Medulla oblongata (tissue), 1 donor: ENCODE measurements around the gene ENTR1.
A peak's percentile ranks its signal among the peaks of the same experiment; 100 is the strongest.

Experiments
- DNase-seq: peaks from one replicate; pipeline ENCODE4 v3.0.0-alpha.2; 2015; ENCODE audit errors: extremely low spot score

The ENTR1 gene

GRCh38 chr9:136377341-136378169 is 32.9 kb downstream of the ENTR1 start:
- DNase-seq = peak; percentile 46

DNA sequence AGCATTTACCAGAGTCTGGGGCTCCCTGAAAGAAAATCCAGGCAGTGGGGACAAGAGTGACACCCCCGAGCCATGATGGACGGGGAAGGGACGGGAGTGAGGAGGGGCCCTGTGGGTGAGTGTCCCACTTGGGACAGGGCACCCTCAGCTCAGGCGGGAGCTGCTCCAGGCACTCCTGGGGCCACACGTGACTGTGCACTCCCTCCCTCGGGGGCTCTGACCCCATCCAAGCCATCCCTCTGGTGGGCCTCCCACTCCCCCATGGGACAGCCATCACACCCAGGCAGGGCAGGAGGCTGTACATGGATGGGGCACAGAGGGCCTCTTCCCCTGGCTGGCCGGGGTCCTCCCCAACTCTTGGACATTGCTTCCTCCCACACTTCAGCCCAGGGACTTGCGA is 34.0 kb downstream of the ENTR1 start:
- no peak for DNase-seq

GRCh38 chr9:136375096-136375495 is 35.3 kb downstream of the ENTR1 start:
- DNase-seq = no peak

GRCh38 chr9:136374183-136374575 is 36.2 kb downstream of the ENTR1 start:
- DNase-seq = no peak

DNA sequence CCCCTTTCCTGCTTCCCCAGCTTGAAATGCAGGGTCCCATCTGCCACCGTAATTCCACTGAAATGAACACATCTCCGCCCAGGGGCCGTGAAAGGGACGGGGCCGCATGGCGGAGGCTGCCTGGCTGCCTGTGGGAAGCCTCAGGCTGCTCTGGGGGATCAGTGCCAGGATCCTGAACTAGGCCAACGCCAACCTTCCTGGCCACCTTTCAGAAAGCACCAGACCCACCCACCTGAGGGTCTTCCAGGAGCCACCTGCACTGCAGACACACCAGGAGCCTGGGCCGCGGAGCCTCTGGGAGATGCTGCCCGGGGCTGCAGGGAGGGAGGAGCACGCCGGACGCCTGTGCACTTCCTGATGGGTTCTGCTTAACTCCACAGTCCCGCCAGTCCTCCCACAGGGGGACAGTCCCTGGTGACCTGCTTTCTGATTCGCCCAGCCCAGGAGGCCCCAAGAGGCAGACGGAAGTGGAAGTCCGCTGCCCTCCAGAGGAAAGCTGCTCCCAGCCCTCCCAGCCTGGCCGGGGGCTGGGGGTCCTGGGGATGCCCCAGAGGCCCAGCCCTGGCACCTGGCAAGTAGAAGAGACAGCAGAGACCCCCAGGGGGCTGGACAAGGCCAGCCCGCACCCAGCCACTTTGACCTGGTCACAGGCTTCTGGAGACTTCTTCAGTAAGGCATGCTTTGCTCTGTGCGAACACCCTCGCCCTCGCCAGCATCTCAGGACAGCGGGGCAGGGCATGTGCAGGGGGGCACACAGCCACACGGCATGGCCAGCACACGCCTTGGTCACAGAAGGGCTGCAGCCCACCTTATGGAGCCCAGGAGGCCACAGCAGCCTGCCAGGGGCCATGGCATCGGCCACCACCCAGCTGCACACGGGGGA is 36.9 kb downstream of the ENTR1 start, which contains the start of gene CARD9:
Gene CARD9 (minus strand): TSS at position 370 of the 883 bp plus-strand sequence. CDS start 1,591 bp downstream, outside the sequence.
- peak; percentile 77 for DNase-seq

GRCh38 chr9:136372561-136373299 is 37.7 kb downstream of the ENTR1 start:
- peak; percentile 63 for DNase-seq

- no peak for DNase-seq
Measured at GRCh38 chr9:136372006-136372405, 38.4 kb downstream of the ENTR1 start.

- DNase-seq = no peak
Measured at GRCh38 chr9:136371533-136371880, 38.9 kb downstream of the ENTR1 start.

DNA sequence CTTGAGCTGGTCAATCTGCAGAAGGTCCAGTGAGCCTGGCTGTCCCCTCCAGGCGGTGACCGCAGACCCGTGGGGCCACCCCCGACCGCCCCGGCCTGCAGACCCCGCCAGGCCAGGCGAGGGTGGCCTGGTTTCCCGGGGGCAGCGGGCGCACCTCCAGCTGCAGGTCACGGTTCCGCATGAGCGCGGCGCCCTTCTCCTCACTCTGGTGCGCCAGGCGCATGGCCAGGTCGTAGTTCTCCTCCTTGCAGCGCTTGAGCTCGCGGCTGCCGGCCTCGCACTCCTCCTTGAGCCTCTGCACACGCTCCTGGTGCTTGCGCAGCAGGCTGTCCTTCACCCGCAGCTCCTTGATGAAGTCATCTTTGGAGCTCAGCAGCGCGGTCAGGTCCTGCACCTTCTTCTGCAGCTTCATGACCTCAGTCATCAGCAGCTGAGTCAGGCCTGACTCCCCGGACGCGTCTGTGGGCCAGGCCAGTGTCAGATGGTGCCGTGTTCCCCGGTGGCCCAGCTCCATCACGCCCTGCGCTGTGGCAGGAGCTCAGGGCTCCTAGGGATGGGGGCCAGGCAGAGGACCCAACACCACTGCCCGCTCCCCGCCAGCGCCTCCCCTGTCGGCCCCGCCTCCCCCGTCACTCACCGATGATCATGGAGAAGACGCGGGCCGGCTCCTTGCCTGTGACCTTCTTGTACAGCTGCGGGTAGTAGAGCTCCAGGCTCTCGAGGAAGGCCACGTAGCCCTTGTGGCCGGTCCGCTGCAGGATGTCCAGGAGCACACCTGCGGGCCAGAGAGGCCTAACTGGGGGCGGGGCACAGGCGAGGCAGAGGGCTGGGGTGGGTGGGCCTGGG is 39.5 kb downstream of the ENTR1 start:
- DNase-seq = no peak

- no peak for DNase-seq
Measured at GRCh38 chr9:136370037-136370436, 40.4 kb downstream of the ENTR1 start.

GRCh38 chr9:136368190-136368589 is 42.2 kb downstream of the ENTR1 start:
- DNase-seq = no peak

GRCh38 chr9:136367296-136368145 is 42.9 kb downstream of the ENTR1 start:
- DNase-seq = no peak

GRCh38 chr9:136366826-136367225 is 43.6 kb downstream of the ENTR1 start:
- no peak for DNase-seq

DNA sequence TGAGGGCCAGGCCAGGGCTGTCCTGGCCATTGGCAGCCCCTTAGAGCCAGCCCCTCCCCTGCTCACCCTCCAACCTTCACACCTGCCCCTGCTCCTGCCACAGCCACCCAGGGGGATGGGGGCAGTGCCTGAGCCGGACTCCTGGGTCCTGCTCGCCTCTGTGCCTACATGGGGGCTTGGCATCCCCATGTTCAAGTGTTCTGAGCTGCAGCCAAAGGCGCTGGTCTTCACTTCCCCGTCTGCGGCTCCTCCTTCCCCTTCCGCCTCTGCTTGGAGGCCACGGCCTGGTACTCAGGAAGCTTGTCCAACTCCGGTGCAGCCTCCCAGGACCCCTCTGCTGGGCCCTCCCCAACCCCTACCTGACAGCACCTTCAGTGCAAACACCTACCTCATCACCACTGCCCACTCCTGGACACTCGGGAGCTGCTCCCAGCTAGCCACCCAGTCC is 44.6 kb downstream of the ENTR1 start:
- peak; percentile 31 for DNase-seq

GRCh38 chr9:136364942-136365774 is 45.3 kb downstream of the ENTR1 start:
- no peak for DNase-seq

DNA sequence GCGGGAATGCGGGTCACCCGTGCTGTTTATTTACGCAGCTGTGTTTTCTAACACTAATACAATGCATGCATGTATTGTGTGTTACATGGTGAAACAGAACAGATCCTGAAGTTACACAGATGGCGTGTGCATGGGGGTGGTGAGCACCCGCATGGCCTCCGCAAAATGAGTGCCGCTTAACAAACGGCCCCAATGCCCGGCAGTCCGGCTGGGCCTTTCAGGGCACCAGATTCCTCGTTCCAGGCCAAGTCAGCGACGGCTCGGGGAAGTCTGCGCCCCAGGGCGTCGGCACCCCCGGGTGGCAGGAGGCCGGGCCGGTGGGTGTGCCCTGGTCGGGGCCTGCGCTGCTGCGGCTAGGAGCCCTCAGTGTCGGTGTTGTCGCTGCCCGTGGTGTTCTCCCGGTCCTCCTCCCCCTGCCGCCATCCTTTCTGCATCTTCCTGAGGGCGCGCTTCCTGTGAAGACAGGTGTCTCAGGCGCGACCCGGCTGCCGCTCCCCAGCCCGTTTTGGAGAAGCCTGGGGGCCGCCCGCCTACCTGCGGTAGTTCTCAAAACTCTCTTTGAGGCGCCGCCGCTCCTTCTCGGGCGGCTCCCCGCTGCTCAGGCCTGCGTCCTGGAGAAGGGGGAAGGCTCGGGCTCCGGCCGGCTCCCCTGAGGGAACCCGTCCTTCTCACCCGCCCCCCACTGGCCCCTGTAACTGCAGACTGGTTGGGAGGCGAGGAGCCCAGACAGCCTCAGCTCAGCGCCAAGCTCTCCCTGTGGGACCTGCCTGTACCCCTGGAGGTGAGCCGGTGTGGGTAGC is 46.3 kb downstream of the ENTR1 start:
- no peak for DNase-seq

GRCh38 chr9:136363106-136363948 is 47.1 kb downstream of the ENTR1 start, which contains the start of gene DNLZ:
TSS of gene DNLZ (minus strand) at chr9:136363744. CDS start at chr9:136363714, 30 bp downstream.
- DNase-seq = peak; percentile 96
